GM19025 (cell line): Measurements from ENCODE around the gene MINDY1.
A peak's percentile ranks its signal among the peaks of the same experiment; 100 is the strongest.

Experiments used
- ATAC-seq: cut with Tn5 transposase; IDR thresholded peaks from one replicate; pipeline ENCODE4 v1.9.1; 2021; ENCODE audit warnings: mild to moderate bottlenecking, low read depth, moderate library complexity; ENCODE audit not compliant: unreplicated experiment

The MINDY1 gene

DNA sequence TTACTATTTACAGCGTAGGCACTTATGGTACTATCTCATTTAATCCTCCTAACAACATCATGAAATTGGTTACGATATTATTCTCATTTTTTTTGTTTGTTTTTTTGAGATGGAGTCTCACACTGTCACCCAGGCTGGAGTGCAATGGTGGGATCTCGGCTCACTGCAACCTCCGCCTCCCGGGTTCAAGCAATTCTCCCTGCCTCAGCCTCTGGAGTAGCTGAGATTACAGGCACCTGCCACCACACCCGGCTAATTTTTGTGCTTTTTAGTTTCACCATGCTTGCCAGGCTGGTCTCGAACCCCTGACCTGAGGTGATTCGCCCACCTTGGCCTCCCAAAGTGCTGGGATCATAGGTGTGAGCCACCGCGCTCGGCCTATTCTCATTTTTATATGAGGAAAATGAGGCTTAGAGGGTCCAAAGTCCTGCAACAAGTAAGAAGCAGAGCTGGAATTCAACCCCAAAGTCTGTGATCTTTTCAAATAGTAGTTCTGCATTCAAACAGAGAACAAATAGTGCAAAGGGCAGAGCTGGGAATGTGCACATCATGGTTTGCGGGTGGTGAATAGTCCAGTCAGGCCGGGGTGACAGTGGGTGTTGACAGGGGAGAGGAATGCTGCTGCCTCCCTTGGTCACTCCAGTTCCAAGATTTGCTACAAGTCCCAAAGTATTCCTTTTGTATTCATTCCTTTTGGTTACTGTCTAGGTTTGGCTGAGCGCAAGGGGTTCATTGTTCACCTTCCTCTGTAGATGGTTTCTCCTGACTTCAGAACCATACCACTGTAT, 6.2 kb upstream of the MINDY1 start:
- ATAC-seq, result no peak

DNA sequence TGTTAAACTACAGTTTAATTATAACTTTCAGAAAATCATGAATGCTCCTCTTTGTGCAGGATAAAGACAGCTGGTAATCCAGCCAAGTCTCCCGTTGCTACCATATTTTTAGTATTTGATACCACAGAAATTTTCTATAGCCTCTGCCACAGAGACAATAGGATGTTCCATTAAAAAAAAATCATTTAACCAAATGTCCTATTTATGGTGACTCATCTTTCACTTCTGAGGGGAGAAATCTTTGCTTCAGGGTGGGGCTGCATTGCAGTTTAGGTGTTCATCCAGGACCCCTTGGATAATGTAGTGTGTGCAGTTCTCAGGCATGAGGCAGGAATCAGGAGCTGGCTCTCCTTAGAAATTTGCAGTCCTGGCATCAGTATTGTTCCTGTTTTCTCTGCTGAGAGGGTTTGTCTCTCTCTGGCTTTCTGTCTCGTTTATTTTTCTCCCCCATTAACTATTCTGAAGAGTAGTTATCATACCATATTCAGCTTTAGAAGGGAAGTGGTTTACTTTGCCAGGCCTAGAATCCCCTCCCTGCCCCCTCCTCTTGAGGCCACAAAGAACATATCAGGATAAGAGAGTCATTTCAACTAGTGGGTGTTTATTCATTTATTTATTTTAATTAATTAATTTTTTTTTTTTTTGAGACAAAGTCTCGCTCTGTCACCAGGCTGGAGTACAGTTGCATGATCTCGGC, 4.6 kb upstream of the MINDY1 start:
- ATAC-seq, result no peak

DNA sequence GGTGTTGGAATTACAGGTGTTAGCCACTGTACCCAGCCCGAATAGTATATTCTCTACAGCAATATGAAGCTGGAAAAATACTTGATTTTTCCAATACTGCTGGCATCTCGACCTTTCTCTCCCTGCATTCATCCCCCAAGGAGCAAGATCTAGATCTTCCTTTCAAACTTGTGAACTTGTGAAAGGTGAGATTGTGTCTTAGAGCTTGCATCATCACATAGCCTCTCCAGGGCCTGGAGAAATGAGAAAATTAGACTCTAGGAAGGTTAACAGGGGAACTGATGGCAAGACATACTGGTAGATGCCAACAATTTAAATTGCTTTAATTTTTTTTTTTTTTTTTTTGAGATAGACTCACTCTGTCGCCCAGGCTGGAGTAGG, 3.6 kb upstream of the MINDY1 start:
- no peak for ATAC-seq

GRCh38 chr1:151009674-151010345, 3.1 kb upstream of the MINDY1 start:
- ATAC-seq, result no peak

DNA sequence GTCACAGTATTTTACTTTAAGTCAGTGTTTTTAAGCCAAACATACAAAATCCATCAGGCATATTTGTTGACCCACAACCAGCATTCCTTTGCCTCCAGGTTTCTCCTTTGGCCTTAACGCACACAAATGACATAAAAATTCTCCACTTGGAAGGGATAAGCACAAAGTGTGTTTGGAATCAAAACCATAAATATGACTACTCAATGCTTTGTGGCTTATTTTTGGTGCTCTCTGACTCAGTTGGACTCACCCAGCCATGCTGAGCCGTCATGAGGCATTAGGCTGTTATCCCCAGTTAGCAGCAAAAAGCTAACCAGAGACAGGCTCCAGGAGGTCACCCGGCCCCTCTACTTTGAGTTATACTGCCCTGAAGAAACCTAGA, 2.5 kb upstream of the MINDY1 start:
- ATAC-seq, result no peak

DNA sequence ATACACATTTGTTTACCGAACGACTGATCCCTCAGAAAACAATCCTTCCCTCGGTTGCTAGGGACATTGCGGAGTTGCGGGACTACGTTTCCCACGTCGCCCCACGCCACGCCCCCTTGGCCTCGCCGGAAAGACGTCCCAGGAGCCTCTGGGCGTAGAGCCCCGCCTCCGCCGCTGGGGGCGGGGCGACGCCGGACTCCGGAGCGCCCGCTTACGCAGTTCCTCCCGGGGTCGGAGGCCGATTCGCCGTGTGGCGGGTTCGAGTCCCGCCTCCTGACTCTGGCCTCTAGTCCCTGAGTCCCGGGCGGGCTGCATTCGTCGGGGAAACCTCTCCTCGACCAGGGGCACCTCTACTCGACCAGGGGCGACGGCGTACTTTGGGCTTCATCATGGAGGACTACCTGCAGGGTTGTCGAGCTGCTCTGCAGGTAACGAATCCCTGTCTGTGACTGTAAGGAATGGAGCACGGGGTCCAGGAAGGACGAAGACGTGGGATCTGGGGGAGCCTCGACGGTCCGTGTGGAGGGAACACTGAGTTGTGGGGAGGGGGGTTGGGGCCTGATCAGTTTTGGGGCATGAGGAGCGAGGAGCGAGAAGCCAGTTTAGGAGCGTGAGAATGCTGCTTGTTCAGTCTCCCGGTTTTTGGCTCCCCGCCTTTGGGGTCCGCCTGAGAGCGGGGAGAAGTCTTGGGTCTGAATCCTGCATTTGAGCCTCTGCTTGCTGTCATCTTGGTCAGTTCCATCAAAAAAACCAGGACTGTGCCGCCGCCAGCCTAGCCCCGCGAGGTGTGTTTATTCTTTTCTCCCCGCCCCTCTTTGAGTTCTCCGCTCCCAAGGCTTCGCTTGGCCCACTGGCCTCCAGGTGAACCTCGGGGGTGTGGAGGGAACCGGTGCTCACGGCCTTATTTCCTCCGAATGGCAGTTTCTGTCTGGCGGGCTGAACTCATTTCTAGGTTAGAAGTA, 1.8 kb upstream of the MINDY1 start, which contains the start of gene PRUNE1:
Gene PRUNE1 (plus strand): TSS at position 206 of the 962 bp plus-strand sequence. CDS start 184 bp downstream, at position 390.
- ATAC-seq, result peak; percentile 67

DNA sequence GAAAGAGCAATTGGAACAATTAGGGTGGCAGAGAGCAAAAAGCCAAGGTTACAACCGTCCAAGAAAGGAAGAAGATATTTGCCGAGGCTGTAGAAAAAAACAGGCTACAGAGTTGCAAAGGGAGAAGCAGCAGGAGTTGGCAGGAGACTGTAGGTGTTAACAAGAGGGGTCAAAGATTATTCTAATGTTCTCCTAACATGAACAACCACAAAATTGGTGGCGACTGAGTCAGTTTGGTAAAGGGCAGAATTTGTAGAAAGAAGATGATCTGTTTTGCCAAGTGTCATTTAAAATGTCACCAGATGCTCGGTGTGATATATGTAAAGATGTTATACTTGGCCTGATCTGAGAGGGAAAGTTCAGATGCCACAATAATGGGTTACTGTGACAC, 1.1 kb upstream of the MINDY1 start:
- no peak for ATAC-seq

GRCh38 chr1:151005729-151006319, 878 bp downstream of the MINDY1 start:
- no peak for ATAC-seq

DNA sequence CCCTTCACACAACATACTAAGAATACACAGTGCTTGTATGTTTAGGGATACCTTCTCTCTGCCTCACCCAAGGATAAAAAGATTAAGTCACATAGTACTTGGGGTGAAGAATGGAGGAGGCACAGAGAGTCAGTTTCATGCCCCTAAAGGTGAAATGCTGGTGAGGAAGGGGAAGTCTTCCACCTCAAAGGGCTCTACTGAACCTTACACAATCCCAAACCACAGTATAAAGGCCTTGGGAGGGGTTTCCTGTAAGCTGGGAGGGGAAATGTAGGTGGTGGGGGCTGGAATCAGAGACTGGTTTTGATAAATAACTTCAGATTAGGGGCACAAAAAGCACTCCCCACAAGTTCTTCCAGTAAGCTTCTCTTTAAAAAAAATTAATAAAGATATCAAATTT, 3.5 kb downstream of the MINDY1 start:
- no peak for ATAC-seq

- ATAC-seq, result no peak
These were observed 4.1 kb downstream of the MINDY1 start for GRCh38 chr1:151002611-151003010.

GRCh38 chr1:151002051-151002450, 4.7 kb downstream of the MINDY1 start:
- ATAC-seq, result no peak

DNA sequence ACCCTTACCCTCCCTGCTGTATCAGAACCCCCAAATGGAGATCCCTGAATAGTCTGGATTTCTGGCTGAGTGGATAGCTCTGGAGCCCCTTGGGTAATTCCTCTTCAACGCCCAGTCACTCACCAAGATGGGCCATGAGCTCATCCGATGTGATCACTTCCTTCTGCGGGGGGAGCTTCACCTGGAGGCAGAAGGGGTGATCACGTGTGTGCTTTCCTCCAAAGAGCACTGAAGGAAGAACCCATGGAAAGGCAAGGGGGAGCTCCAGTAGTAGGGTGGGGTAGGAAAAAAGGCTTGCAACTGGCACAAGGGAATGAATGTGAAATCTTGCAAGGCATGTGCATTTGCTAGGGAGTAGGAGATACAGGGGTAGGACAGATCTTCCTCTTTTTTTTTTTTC, 5.1 kb downstream of the MINDY1 start:
- ATAC-seq, result no peak

- ATAC-seq, result no peak
These were observed 6.3 kb downstream of the MINDY1 start for GRCh38 chr1:151000408-151000807.

GRCh38 chr1:150999926-151000325, 6.8 kb downstream of the MINDY1 start:
- ATAC-seq, result no peak

GRCh38 chr1:150999051-150999674, 7.5 kb downstream of the MINDY1 start:
- ATAC-seq, result no peak

GRCh38 chr1:150997949-150998348, 8.8 kb downstream of the MINDY1 start:
- ATAC-seq, result no peak

- ATAC-seq, result no peak
These were observed 9.4 kb downstream of the MINDY1 start for GRCh38 chr1:150997126-150997872.

GRCh38 chr1:150995896-150996295, 10.8 kb downstream of the MINDY1 start:
- no peak for ATAC-seq

DNA sequence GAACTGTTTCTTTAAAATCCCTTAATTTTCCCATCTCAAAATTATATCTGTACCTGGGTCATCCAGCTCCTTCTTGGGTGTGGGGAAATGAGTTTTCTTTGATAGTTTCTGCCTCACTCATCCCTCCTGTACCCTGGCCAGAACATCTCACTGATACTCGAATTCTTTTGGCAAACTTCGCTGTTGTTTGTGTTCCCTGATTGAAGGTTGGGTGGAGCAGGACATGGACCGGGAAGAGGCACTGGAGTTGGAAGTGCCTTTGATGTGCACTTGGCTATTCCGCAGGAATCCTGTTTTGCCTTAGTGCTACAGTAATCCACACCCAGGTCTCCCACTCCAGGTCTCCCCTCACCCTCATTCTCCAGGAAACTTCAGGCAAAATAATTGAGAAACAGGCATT, 11.2 kb downstream of the MINDY1 start:
- no peak for ATAC-seq
